Neural cell (in vitro differentiated cells): ENCODE measurements around the gene IGFL1.

Experiments
- MXI1 ChIP-seq: fragments of 450-650 bp; conservative IDR thresholded peaks from 2 replicates; pipeline ENCODE4 v1.6.1; 2014; ENCODE audit warnings: antibody characterized with exemption, mild to moderate bottlenecking; ENCODE audit not compliant: poor library complexity, severe bottlenecking
- POLR2AphosphoS5 ChIP-seq: IDR thresholded peaks from 2 replicates; pipeline ENCODE4 v1.6.1; 2012
- TF ChIP-seq, protein P1 (sequence below): fragments of 450-650 bp; IDR thresholded peaks from 2 replicates; pipeline ENCODE4 v1.5.1; 2014; ENCODE audit warnings: antibody characterized with exemption, mild to moderate bottlenecking, moderate library complexity; ENCODE audit not compliant: poor library complexity, severe bottlenecking

DNA sequence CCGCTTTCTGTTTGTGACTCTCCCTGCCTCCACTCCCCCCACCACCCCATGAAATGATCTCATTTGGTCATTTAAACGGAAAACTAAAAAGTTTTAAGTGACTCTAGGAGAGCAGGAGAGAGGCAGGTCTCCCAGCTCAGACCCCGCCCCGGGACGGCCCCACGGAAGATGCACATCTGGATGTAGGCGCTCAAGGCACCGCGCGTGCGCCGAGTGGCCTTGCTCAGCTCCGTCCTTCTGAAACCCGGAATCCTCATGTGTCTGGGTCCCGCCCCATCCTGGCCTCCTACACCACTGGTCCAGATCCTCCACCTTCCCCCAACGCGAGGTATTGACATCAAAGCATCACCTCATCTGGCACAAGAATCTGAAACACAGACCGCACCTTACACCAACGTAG, 15.7 kb upstream of the IGFL1 start:
- TF ChIP-seq, protein P1, sequence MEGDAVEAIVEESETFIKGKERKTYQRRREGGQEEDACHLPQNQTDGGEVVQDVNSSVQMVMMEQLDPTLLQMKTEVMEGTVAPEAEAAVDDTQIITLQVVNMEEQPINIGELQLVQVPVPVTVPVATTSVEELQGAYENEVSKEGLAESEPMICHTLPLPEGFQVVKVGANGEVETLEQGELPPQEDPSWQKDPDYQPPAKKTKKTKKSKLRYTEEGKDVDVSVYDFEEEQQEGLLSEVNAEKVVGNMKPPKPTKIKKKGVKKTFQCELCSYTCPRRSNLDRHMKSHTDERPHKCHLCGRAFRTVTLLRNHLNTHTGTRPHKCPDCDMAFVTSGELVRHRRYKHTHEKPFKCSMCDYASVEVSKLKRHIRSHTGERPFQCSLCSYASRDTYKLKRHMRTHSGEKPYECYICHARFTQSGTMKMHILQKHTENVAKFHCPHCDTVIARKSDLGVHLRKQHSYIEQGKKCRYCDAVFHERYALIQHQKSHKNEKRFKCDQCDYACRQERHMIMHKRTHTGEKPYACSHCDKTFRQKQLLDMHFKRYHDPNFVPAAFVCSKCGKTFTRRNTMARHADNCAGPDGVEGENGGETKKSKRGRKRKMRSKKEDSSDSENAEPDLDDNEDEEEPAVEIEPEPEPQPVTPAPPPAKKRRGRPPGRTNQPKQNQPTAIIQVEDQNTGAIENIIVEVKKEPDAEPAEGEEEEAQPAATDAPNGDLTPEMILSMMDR: no peak
- TF ChIP-seq POLR2AphosphoS5 (no peak), MXI1 (no peak)
